Mesendoderm (in vitro differentiated cells): ENCODE data around the gene ACVR2A.

ENCODE experiments used
- DNase-seq: peaks from one replicate; pipeline ENCODE4 v3.0.0; 2013
- H2AK5ac ChIP-seq: 2 replicates; pipeline ENCODE4 v1.6.1; 2013; ENCODE audit warnings: low read length, inconsistent platforms
- H2BK120ac ChIP-seq: 2 replicates; pipeline ENCODE4 v1.6.1; 2013; ENCODE audit warnings: low read depth, mild to moderate bottlenecking, low read length, moderate library complexity, mixed read lengths
- H2BK15ac ChIP-seq: replicated peaks from 2 replicates; pipeline ENCODE4 v1.6.1; 2013; ENCODE audit warnings: low read depth, mild to moderate bottlenecking, moderate library complexity
- H2BK5ac ChIP-seq: 2 replicates; pipeline ENCODE4 v1.6.1; 2013; ENCODE audit warnings: low read length, inconsistent platforms
- H3K18ac ChIP-seq: 2 replicates; pipeline ENCODE4 v1.6.1; 2013; ENCODE audit warnings: mild to moderate bottlenecking, low read length, mixed read lengths
- H3K23ac ChIP-seq: one replicate; pipeline ENCODE4 v1.6.1; 2013; ENCODE audit warnings: low read length
- H3K27ac ChIP-seq: 2 replicates; pipeline ENCODE4 v1.5.1; 2013; ENCODE audit warnings: low read depth, mild to moderate bottlenecking, inconsistent platforms, low read length, moderate library complexity
- H3K27me3 ChIP-seq: 2 replicates; pipeline ENCODE4 v1.6.1; 2013; ENCODE audit warnings: low read length, control low read depth, mild to moderate bottlenecking, inconsistent platforms; ENCODE audit not compliant: insufficient read depth, poor library complexity
- H3K36me3 ChIP-seq: 2 replicates; pipeline ENCODE4 v1.6.1; 2013; ENCODE audit warnings: low read length, inconsistent platforms; ENCODE audit not compliant: control insufficient read depth, insufficient read depth
- H3K4ac ChIP-seq: one replicate; pipeline ENCODE4 v1.6.1; 2013; ENCODE audit warnings: low read depth, mild to moderate bottlenecking, low read length, moderate library complexity
- H3K4me1 ChIP-seq: 2 replicates; pipeline ENCODE4 v1.6.1; 2013; ENCODE audit warnings: low read depth, low read length, inconsistent platforms; ENCODE audit not compliant: control insufficient read depth
- H3K4me2 ChIP-seq: 2 replicates; pipeline ENCODE4 v1.6.1; 2013; ENCODE audit warnings: low read length
- H3K4me3 ChIP-seq: 2 replicates; pipeline ENCODE4 v1.5.1; 2013; ENCODE audit warnings: mild to moderate bottlenecking, low read length
- H3K56ac ChIP-seq: one replicate; pipeline ENCODE4 v1.6.1; 2013; ENCODE audit warnings: low read length
- H3K79me1 ChIP-seq: 2 replicates; pipeline ENCODE4 v1.6.1; 2013; ENCODE audit warnings: low read length, inconsistent platforms
- H3K79me2 ChIP-seq: 2 replicates; pipeline ENCODE4 v1.6.1; 2013; ENCODE audit warnings: mild to moderate bottlenecking, low read length; ENCODE audit not compliant: control insufficient read depth, insufficient read depth
- H3K9ac ChIP-seq: 2 replicates; pipeline ENCODE4 v1.6.1; 2013; ENCODE audit warnings: low read length, inconsistent platforms
- H4K5ac ChIP-seq: one replicate; pipeline ENCODE4 v1.6.1; 2013; ENCODE audit warnings: low read length
- H4K8ac ChIP-seq: one replicate; pipeline ENCODE4 v1.6.1; 2013; ENCODE audit warnings: low read depth, mild to moderate bottlenecking, control low read depth, low read length, moderate library complexity
- WGBS: extraction: QIAGEN DNeasy Blood & Tissue Kit; methylation state at CpG from one replicate; pipeline ENCODE4 v1.1.7; 2013; ENCODE audit warnings: low lambda C conversion rate, missing lambda C conversion rate; ENCODE audit not compliant: insufficient coverage; ENCODE audit errors: extremely low coverage; 5-methylcytosine and 5-hydroxymethylcytosine counted together

ACVR2A gene

GRCh38 chr2:147850838-147851237, 6.0 kb downstream of the ACVR2A start:
- Histone ChIP-seq H2BK120ac (no peak overlapping the region), H3K79me1 (peaks cover 5% of the 10 kb centered on the region), H3K23ac (no peak overlapping the region), H3K9ac (no peak overlapping the region), H3K4ac (no peak overlapping the region), H3K18ac (no peak overlapping the region), H3K36me3 (no peaks in the 10 kb centered on the region), H3K4me2 (no peak overlapping the region), H2BK15ac (no peak overlapping the region), H2AK5ac (no peak overlapping the region), H3K4me1 (peaks cover 7% of the 10 kb centered on the region), H3K79me2 (peaks cover 56% of the 10 kb centered on the region), H3K56ac (no peak overlapping the region), H3K27ac (no peak overlapping the region), H3K27me3 (no peaks in the 10 kb centered on the region), H2BK5ac (no peak overlapping the region), H3K4me3 (no peak overlapping the region), H4K5ac (no peak overlapping the region), H4K8ac (no peak overlapping the region)
- no CpG with 5 or more reads among the region's 1 CpG for WGBS
- DNase-seq, result no peak

DNA sequence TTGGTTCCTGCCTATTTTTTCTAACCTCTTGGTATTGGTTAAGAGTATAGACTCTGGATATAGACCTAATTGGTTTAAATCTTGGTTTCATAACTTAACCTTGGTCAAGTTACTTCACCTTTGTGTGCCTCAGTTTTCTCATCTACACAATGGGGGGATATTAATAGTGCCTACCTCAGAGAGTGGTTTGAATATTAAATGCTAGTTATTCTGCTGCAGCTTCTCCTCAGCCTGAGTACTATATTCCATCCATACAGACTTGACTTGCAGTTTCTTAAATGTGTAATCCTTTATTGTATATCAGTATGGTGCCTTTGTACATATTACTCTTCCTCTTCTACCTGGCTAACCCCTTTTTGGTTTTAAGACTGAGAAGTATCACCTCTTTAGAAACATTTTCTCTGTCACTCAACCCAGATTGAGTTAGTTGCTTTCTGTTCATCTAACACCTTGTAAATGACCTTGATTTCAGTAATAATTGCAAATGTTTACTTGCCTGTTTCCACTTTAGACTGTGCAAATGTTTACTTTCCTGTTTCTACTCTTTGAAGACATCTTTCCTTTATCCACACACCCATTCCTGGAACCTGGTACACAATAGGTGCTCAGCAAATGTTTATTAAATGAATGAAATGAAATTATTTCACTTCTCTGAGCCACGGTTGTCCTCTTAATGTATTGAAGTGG, 6.6 kb downstream of the ACVR2A start:
- Histone ChIP-seq H3K4me3 (no peak overlapping the region), H2AK5ac (no peak overlapping the region), H3K27me3 (no peaks in the 10 kb centered on the region), H3K79me1 (peaks cover 5% of the 10 kb centered on the region), H3K79me2 (peaks cover 55% of the 10 kb centered on the region), H3K4ac (no peak overlapping the region), H2BK5ac (no peak overlapping the region), H3K18ac (no peak overlapping the region), H3K4me2 (no peak overlapping the region), H3K56ac (no peak overlapping the region), H2BK120ac (no peak overlapping the region), H4K5ac (no peak overlapping the region), H4K8ac (no peak overlapping the region), H2BK15ac (no peak overlapping the region), H3K27ac (no peak overlapping the region), H3K9ac (no peak overlapping the region), H3K23ac (no peak overlapping the region), H3K4me1 (peaks cover 7% of the 10 kb centered on the region), H3K36me3 (no peaks in the 10 kb centered on the region)
- WGBS, result no CpG with 5 or more reads among the region's 1 CpG
- DNase-seq, result no peak

DNA sequence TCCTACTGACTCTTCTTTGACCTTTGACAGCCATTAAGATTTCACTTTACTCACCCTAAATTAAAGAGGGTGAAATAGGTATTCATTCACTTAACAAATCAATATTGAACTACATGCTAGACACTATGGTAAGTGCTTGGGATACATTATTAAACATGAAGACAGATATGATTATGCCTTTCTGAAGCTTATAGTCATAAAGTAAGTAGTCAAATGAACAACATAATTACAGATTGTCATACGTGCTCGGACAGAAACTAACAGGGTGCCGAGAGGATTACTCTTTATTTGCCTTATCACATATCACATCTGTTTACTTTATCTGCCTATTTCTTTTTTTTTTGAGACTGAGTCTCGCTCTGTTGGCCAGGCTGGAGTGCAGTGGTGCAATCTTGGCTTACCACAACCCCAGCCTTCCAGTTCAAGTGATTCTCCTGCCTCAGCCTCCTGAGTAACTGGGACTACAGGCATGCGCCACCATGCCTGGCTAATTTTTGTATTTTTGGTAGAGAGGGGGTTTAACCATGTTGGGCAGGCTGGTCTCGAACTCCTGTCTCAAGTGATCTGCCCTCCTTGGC, 9.8 kb downstream of the ACVR2A start:
- Histone ChIP-seq H3K4me2 (no peak overlapping the region), H3K36me3 (no peaks in the 10 kb centered on the region), H4K8ac (no peak overlapping the region), H3K4me3 (no peak overlapping the region), H3K18ac (no peak overlapping the region), H3K4me1 (peaks cover 7% of the 10 kb centered on the region), H3K27me3 (no peaks in the 10 kb centered on the region), H3K23ac (no peak overlapping the region), H2BK5ac (no peak overlapping the region), H2BK15ac (no peak overlapping the region), H3K9ac (no peak overlapping the region), H3K79me1 (peaks cover 5% of the 10 kb centered on the region), H3K27ac (no peak overlapping the region), H2AK5ac (no peak overlapping the region), H4K5ac (no peak overlapping the region), H3K79me2 (peaks cover 59% of the 10 kb centered on the region), H3K56ac (no peak overlapping the region), H3K4ac (no peak overlapping the region), H2BK120ac (no peak overlapping the region)
- no peak for DNase-seq
- WGBS, result no CpG with 5 or more reads among the region's 6 CpGs

- Histone ChIP-seq H3K23ac (peak overlapping the region; percentile 85), H3K4me1 (peaks cover 10% of the 10 kb centered on the region), H4K8ac (no peak overlapping the region), H3K27me3 (no peaks in the 10 kb centered on the region), H3K56ac (no peak overlapping the region), H3K9ac (no peak overlapping the region), H2BK15ac (no peak overlapping the region), H3K4ac (no peak overlapping the region), H3K4me2 (no peak overlapping the region), H3K79me1 (peaks cover 5% of the 10 kb centered on the region), H2BK120ac (no peak overlapping the region), H3K27ac (no peak overlapping the region), H4K5ac (no peak overlapping the region), H2BK5ac (no peak overlapping the region), H3K4me3 (no peak overlapping the region), H3K18ac (no peak overlapping the region), H2AK5ac (no peak overlapping the region), H3K36me3 (no peaks in the 10 kb centered on the region), H3K79me2 (peaks cover 57% of the 10 kb centered on the region)
- peak; percentile 45 for DNase-seq
These were observed 10.5 kb downstream of the ACVR2A start for GRCh38 chr2:147855316-147855715.

DNA sequence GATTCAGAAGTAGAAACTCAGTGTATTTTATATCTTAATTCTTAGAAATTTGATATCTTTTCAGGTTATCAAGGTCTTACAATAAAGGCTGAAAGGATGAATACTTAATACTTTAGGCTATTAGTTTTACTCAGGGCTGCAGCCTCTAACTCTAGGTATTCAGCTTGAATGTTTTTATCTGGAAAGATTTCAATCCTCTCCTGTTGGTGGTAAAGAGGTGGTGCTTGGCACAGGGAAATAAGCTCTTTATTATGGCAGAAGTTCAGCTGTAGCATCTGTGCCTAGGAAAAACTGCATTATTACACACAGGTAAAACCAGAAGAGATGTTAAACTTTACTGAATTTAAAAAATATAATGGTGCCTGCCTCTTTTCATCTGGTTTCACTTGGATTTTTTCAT, 11.1 kb downstream of the ACVR2A start:
- Histone ChIP-seq H3K56ac (no peak overlapping the region), H2AK5ac (no peak overlapping the region), H3K23ac (no peak overlapping the region), H4K5ac (no peak overlapping the region), H3K4me3 (no peak overlapping the region), H3K27ac (no peak overlapping the region), H3K79me2 (peaks cover 57% of the 10 kb centered on the region), H3K27me3 (no peaks in the 10 kb centered on the region), H3K36me3 (no peaks in the 10 kb centered on the region), H3K79me1 (peaks cover 5% of the 10 kb centered on the region), H3K18ac (no peak overlapping the region), H3K4me2 (no peak overlapping the region), H2BK15ac (no peak overlapping the region), H3K4ac (no peak overlapping the region), H3K4me1 (peaks cover 14% of the 10 kb centered on the region), H4K8ac (no peak overlapping the region), H3K9ac (no peak overlapping the region), H2BK5ac (no peak overlapping the region), H2BK120ac (no peak overlapping the region)
- no peak for DNase-seq

DNA sequence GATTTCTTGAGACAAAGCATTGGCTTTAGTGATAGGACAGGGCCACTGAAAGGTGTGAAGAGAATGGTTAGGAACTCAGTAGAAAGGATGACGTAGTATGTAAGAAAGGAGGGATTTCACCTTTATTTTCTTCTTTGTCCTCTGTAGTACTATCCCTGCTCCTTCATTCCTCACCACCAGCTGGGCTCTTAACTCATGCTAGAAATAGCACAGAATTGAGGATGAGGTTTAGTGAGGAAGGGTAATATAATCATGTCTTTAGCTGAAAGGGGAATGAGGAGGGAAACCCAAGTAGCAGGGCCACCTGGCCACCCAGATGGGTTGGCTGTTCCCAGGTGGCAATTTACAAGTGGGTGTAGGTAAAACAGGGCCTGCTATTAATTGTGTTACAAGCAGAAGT, 15.2 kb downstream of the ACVR2A start:
- H3K79me1 ChIP-seq, result peaks cover 7% of the 10 kb centered on the region
- H3K9ac ChIP-seq, result no peak overlapping the region
- H3K27ac ChIP-seq, result no peak overlapping the region
- no peak overlapping the region for H2AK5ac ChIP-seq
- no peak overlapping the region for H3K56ac ChIP-seq
- H3K36me3 ChIP-seq, result no peaks in the 10 kb centered on the region
- no peaks in the 10 kb centered on the region for H3K27me3 ChIP-seq
- no peak overlapping the region for H2BK15ac ChIP-seq
- H2BK5ac ChIP-seq, result no peak overlapping the region
- peak; percentile 63 for DNase-seq
- no peak overlapping the region for H4K5ac ChIP-seq
- no peak overlapping the region for H3K23ac ChIP-seq
- no peak overlapping the region for H4K8ac ChIP-seq
- H3K18ac ChIP-seq, result no peak overlapping the region
- H2BK120ac ChIP-seq, result no peak overlapping the region
- no peak overlapping the region for H3K4me2 ChIP-seq
- H3K4ac ChIP-seq, result no peak overlapping the region
- no peak overlapping the region for H3K4me3 ChIP-seq
- H3K79me2 ChIP-seq, result peaks cover 65% of the 10 kb centered on the region
- peaks cover 19% of the 10 kb centered on the region for H3K4me1 ChIP-seq
- WGBS, result no CpG with 5 or more reads among the region's 1 CpG
